GM21528 (cell line): Measurements from ENCODE around the gene ST6GALNAC2.
"Not testable (repeated sequence)": the region's sequence is repeated elsewhere in the genome, so short reads cannot be mapped to it uniquely, and the experiment has no call there.

Source experiments
- ATAC-seq: cut with Tn5 transposase; IDR thresholded peaks from one replicate; pipeline ENCODE4 v1.9.1; 2021; ENCODE audit warnings: mild to moderate bottlenecking, moderate library complexity; ENCODE audit not compliant: unreplicated experiment, low FRiP score

ST6GALNAC2 gene

DNA sequence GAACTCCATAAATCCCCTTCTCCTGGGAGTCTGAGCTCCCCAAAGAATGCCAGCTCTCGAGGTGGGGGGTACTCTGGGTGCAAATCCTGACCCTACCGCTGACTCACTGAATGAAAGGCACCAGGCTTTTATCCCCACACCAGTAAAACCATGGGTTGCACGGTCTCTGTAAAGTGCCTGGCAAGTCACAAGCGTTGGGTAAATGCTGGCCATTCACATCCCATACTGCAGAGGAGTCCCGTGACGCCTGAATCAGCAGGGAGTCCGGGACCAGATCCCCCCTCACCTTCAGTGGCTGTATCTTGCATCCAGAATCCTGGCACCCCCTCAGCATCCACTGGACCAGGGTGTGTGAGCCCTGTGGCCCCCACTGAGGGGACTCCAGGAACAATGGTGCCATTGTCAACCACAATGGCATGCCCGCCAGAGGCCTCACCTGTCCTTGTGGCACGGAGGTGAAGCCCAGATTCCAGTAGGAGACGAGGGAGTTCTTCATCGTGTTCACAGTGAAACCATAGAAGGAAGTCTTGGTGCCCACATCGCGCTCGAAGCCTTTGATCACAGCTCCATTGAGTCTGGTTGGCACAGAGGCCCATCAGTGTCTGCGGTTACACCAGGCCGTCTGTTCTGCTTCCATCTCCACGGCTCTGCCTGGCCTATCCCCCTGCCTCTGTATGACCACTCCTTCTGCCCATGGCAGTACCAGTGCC, 13.3 kb downstream of the ST6GALNAC2 start:
- no peak for ATAC-seq

DNA sequence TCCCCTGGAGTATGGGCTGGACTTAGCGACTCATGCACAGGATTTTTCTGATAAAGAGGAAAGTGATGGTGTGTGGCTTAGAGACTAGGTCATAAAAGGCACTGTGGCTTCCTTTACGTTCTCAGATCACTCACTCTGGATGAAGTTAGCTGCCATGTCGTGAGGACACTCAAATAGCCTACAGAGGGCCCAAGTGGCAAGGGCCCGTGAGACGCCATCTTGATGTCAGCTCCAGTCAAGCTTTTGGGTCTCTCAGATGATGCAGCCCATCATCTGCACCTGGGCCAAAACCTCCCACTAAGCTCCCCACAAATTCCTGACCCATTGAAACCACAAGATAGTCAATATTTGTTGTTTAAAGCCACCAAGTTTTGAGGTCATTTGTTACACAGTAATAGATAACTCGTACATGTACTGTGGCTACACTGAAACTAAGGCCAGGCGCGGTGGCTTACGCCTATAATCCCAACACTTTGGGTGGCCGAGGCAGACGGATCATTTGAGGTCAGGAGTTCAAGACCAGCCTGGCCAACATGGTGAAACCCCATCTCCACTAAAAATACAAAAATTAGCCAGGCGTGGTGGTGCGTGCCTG, 14.7 kb downstream of the ST6GALNAC2 start:
- ATAC-seq: no peak

DNA sequence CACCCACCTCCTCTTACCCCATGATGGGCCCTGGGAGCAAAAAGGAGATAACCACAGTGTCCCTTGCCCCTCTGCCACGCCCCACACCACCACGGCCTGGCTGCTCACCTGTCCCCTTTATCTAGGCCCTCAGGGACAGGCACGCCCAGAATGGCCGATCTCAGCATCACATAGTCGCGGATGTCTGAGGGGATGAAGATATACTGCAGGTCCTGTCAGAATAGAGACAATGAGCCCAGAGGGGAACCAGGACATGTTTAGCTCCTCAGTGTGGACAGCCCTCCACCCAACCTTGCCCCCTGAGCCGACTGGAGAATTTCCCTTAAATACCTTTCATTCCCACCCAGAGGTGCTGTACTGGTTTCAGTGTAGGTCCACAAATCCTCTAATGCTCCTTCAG, 15.2 kb downstream of the ST6GALNAC2 start:
- no peak for ATAC-seq

DNA sequence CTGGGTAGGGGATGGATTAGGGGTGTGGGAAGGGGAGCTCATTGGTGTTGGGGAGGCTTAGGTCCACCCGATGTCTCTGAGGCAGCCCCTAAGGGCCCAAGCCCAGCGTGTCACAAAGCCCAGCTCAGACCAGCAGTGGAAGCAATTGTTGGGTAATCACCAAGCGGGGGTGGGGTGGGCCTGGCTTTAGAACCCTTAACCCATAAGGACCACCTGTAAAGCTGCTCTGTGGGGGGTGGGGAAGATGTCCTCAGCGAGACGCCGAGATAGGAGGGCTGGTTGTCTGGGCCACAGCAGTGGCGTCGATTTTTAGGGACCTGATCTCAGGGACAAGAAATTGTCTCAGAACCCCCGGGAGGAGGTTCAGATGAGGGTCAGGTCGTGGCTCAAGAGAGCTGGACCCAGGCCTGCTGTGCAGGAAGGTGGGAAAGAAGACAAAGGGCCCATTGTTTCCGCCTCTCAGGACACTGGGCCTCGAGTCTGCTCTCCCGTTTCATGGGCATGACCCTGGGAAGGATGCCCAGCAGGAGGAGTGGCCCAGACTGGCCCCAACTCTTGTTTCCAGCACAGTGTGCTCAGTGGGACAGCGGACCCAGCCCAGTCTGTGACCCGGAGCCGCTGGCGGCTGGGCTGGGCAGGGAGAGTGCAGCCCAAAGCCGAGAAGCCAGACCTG, 15.9 kb downstream of the ST6GALNAC2 start:
- ATAC-seq: no peak

DNA sequence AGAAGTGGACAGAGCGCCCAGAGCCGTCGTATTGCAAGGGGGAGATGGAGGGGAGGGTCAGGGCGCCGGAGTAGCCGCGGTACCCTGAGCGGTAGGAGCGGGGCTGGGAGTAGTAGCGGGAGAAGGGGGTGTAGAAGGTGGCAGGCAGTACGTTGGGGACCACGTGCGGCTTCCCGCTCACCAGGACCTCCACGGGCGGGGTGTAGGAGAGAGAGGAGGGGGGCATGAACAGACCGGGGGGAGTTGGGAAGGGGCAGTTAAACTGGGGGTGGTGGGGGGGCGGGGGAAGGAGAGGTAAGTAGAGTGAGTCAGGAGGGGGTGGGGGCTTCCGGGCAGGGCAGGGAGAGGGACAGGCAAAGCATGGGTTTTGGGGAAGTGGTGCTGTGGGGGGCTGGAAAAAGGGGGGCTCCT, 16.8 kb downstream of the ST6GALNAC2 start:
- no peak for ATAC-seq

GRCh38 chr17:76567634-76568432, 17.8 kb downstream of the ST6GALNAC2 start:
- ATAC-seq: no peak

DNA sequence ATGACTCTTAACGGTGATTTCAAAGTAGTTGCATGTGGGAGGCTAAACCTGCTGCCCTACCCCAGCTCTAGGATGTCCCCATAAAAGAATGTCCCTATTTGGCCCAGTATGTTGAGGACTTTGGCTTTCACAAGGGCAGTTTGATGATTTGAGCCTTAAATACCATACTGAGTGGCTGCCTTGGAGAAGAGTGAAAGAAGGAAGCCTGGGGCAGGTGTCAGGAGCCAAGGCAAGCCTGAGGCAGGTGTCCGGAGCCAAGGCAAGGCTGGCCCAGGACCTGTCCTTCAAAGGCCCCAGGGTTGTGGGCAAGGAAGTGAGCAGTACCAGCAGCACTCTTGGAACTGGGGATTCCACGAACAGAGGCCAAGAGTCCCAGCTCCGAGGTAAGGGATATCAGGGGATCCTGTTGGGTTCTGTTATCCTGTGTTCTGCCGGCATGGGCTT, 18.6 kb downstream of the ST6GALNAC2 start:
- ATAC-seq: no peak

GRCh38 chr17:76566613-76566943, 19.1 kb downstream of the ST6GALNAC2 start:
- no peak for ATAC-seq

DNA sequence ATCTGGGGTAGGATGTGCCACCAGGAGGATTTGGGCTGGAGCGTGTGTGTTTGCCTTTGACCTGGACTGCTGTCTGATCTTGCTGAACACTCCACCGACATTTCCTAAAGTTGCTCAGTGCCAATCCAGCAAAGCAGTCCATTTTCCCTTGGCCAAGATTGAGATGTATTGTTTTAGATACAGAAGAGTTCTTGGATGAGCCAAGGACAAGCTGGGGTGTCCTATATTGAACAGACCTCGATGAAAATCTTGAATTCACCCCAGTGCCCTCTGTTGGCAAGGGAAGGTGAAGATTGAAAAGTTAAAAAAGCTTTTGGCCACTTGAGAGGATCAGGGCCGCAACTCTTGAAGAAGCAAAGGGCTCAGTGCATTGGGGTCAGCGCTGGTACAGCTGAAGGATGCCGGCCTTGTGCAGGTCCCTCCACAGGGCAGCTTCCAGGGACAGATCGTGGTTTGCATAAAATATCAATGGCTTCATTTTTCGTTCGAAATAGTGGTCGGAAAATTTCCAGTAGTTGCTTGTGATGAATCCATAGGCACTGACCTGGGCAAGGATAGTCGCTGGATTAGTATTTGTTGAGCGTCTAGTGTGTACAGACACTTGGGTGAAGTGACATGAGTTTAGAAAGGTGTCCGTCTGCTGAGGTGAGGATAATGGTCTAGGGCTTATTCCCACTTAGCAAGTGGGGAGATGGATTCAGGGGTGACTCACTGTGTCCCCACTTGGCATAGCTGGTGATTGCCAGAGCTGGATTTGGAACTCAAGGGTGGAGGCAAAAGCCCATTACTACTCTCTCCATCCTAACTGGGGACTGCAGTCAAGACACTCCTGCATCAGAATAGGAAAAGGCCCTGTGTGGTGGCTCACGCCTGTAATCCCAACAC, 19.7 kb downstream of the ST6GALNAC2 start:
- ATAC-seq: no peak

- not testable (repeated sequence) for ATAC-seq
Observed at GRCh38 chr17:76564991-76565727, 20.5 kb downstream of the ST6GALNAC2 start.

GRCh38 chr17:76563359-76563758, 22.3 kb downstream of the ST6GALNAC2 start:
- ATAC-seq: not testable (repeated sequence)

GRCh38 chr17:76562734-76563148, 22.9 kb downstream of the ST6GALNAC2 start:
- no peak for ATAC-seq

DNA sequence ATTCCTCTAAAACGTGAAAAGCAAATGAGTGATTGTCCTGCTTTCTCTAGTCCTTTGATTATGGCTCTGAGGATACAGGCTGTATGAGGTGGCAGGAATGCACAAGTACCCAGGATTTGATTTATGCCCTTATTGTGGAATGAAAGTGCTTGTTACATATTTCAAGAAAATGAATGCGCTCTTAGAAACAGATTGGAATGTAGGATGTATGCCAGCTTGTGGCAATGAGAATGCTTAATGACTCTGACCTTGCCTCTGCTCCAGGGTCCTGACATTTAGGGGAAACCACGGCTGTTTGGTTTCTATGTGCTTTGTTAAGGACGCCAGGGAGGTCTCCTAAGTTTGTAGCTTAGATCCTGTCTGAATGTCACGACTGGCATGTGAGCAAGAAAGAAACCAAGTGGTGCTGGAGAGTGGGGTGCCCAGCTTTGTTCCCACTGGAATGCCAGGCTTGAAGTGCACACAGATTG, 23.8 kb downstream of the ST6GALNAC2 start:
- ATAC-seq: no peak

DNA sequence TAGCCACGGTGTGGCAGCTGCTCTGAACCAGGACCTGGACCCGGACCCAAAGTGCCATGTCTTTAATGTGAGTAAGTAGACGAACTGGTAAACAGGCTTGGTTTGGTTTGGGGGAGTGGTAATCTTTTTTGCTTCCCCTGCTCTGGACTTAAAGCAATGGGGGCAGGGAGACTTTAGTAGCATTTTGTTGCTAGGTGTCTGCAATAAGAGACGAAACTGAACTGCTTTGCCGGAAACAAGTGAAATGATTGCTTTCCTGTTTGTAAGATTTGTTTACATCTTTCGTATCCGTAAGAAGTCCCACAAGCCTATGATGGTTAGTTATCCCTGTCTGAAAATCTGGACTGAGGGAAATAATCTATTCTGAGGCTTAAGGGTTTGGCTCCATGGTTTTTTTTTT, 24.3 kb downstream of the ST6GALNAC2 start:
- ATAC-seq: no peak

DNA sequence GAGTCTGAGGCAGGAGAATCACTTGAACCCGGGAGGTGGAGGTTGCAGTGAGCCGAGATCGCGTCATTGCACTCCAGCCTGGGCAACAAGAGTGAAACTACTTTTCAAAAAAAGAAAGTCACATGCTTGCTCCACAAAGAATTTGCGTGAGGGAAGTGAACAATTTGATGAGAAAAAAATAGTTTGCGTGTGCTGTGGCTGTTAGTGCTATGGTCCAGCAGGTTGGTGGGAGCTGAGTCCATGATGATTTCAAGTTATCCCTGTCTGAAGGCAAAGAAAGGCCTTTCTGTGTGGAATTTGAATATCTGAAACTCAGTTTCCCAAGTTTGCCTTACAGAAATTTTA, 24.8 kb downstream of the ST6GALNAC2 start:
- no peak for ATAC-seq

- ATAC-seq: no peak
Observed at GRCh38 chr17:76560036-76560876, 25.4 kb downstream of the ST6GALNAC2 start.

DNA sequence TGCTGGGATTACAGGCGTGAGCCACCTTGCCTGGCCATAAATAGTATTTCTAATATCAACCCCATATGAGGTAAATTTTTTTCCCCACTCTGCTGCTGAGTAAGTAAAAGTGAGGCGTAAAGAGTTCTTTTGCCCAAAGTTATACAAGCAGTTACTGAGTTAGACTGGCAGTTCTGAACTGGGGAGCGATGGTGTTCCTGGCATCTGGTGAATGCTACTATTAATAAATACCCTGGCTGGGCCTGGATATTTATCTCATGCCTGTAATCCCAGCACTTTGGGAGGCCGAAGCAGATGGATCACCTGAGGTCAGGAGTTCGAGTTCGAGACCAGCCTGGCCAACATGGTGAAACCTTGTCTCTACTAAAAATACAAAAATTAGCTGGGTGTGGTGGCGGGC, 26.2 kb downstream of the ST6GALNAC2 start:
- ATAC-seq: not testable (repeated sequence)
